Uterus (tissue), 2 donors: ENCODE results near the gene ERVH48-1.

Experiments
- CTCF ChIP-seq, 4 experiments: fragments of 200-600 bp in 2 of 4; fragments of 450-650 bp in 2 of 4; sonication (generic) in 2 of 4; IDR thresholded peaks; one replicate each; pipeline ENCODE4 v1.5.1; 2016 to 2019; ENCODE audit warnings: antibody characterized with exemption in 4 of 4, mild to moderate bottlenecking in 2 of 4, moderate library complexity in 1 of 4
- POLR2A ChIP-seq, 2 donors: fragments of 450-650 bp; IDR thresholded peaks; one replicate each; pipeline ENCODE4 v1.6.1; 2016; ENCODE audit warnings: antibody characterized with exemption in 2 of 2, mild to moderate bottlenecking in 1 of 2, moderate library complexity in 1 of 2

GRCh38 chr21:42913476-42913875 lies 12.0 kb downstream of the ERVH48-1 start:
- TF ChIP-seq POLR2A (IDR thresholded peaks at IDR 0.05) = no peak
- no peak for TF ChIP-seq CTCF (IDR thresholded peaks at IDR 0.05)
